Measurements from ENCODE around the gene LYRM2.

Gene LYRM2

GRCh38 chr6:89520736-89521135 lies 117.8 kb downstream of the LYRM2 start:
- DNase-seq (ENCODE audit: low read depth in 2 of 2): no peak
- TF ChIP-seq CTCF (IDR thresholded peaks at IDR 0.05; ENCODE audit: low read depth, low read length): no peak
- no peak overlapping the region for H3K4me3 ChIP-seq (replicated peaks in 1 of 2; ENCODE audit: low read depth in 2 of 2, low read length in 2 of 2)

GRCh38 chr6:89518352-89519055 lies 120.0 kb downstream of the LYRM2 start:
- DNase-seq (ENCODE audit: low read depth in 2 of 2): no peak
- TF ChIP-seq CTCF (IDR thresholded peaks at IDR 0.05; ENCODE audit: low read depth, low read length): no peak
- no peak overlapping the region for H3K4me3 ChIP-seq (replicated peaks in 1 of 2; ENCODE audit: low read depth in 2 of 2, low read length in 2 of 2)

Data from cardiac fibroblast (primary cell).